Hepatocyte (in vitro differentiated cells): ENCODE results near the gene LIN52. TPM values are rescaled to one million over a fixed set of nuclear protein-coding genes. Genes with fewer than 3 reads are reported as not detected.
A peak's percentile ranks its signal among the peaks of the same experiment; 100 is the strongest.

Experiments
- DNase-seq: peaks from one replicate; pipeline ENCODE4 v3.0.0-alpha.2; 2016; ENCODE audit warnings: low spot score
- H2AFZ ChIP-seq: fragments of 200-600 bp; sonication (generic); 2 replicates; pipeline ENCODE4 v1.6.0; 2016; ENCODE audit warnings: antibody characterized with exemption, mild to moderate bottlenecking
- H3K27ac ChIP-seq: fragments of 200-600 bp; sonication (generic); 2 replicates; pipeline ENCODE4 v1.5.1; 2016; ENCODE audit warnings: mild to moderate bottlenecking
- H3K27me3 ChIP-seq: fragments of 200-600 bp; sonication (generic); 2 replicates; pipeline ENCODE4 v1.6.1; 2016
- H3K36me3 ChIP-seq: fragments of 200-600 bp; sonication (generic); replicated peaks from 2 replicates; pipeline ENCODE4 v1.5.1; 2016; ENCODE audit warnings: low read depth; ENCODE audit not compliant: insufficient read depth
- H3K4me1 ChIP-seq: fragments of 200-600 bp; sonication (generic); 2 replicates; pipeline ENCODE4 v1.5.1; 2016; ENCODE audit warnings: mild to moderate bottlenecking, moderate library complexity; ENCODE audit not compliant: insufficient read depth
- H3K4me2 ChIP-seq: fragments of 200-600 bp; sonication (generic); 2 replicates; pipeline ENCODE4 v1.6.0; 2016
- H3K4me3 ChIP-seq: fragments of 200-600 bp; sonication (generic); 2 replicates; pipeline ENCODE4 v1.5.1; 2016; ENCODE audit warnings: mild to moderate bottlenecking
- H3K79me2 ChIP-seq: fragments of 200-600 bp; sonication (generic); 2 replicates; pipeline ENCODE4 v1.6.0; 2017; ENCODE audit warnings: mild to moderate bottlenecking
- H3K9me2 ChIP-seq: fragments of 200-600 bp; sonication (generic); replicated peaks from 2 replicates; pipeline ENCODE4 v1.6.0; 2017; ENCODE audit warnings: mild to moderate bottlenecking; ENCODE audit not compliant: insufficient read depth
- H3K9me3 ChIP-seq: fragments of 200-600 bp; sonication (generic); 2 replicates; pipeline ENCODE4 v1.5.1; 2016; ENCODE audit warnings: low read depth, mild to moderate bottlenecking
- H4K20me1 ChIP-seq: fragments of 200-600 bp; sonication (generic); 2 replicates; pipeline ENCODE4 v1.6.0; 2016; ENCODE audit warnings: mild to moderate bottlenecking; ENCODE audit not compliant: insufficient read depth, poor library complexity, severe bottlenecking
- EZH2 ChIP-seq: fragments of 200-600 bp; sonication (generic); IDR thresholded peaks from 2 replicates; pipeline ENCODE4 v1.6.1; 2016; ENCODE audit warnings: antibody characterized with exemption, mild to moderate bottlenecking, borderline replicate concordance
- EZH2phosphoT487 ChIP-seq: fragments of 200-600 bp; sonication (generic); IDR thresholded peaks from one replicate; pipeline ENCODE4 v1.6.1; 2018; ENCODE audit warnings: antibody characterized with exemption, mild to moderate bottlenecking, low read depth, moderate library complexity; ENCODE audit not compliant: unreplicated experiment, severe bottlenecking
- WGBS: methylation state at CpG from one replicate; pipeline ENCODE4 v1.1.6; 2016; ENCODE audit warnings: low lambda C conversion rate; ENCODE audit errors: missing lambda C conversion rate; 5-methylcytosine and 5-hydroxymethylcytosine counted together
- polyA plus RNA-seq: library from polyadenylated mRNA; unstranded; fragments of >200 nt; fragmentation: Nextera tagmentation; extraction: Ambion mirVana; gene quantifications from 2 replicates; pipeline ENCODE4 v1.2.1, GENCODE V29; 2016
- total RNA-seq: library from RNA; depleted of rRNA; stranded (reverse); fragments of >200 nt; gene quantifications from 2 replicates; pipeline ENCODE4 v1.2.3, GENCODE V29; 2014
- TF ChIP-seq, protein P1 (sequence below): fragments of 200-600 bp; sonication (generic); IDR thresholded peaks from 2 replicates; pipeline ENCODE4 v1.5.1; 2016; ENCODE audit warnings: antibody characterized with exemption, mild to moderate bottlenecking; ENCODE audit not compliant: poor library complexity

Gene LIN52
- total and polyA plus RNA-seq, 2 experiments from 2014 or later = 13.5 to 14.4 TPM

DNA sequence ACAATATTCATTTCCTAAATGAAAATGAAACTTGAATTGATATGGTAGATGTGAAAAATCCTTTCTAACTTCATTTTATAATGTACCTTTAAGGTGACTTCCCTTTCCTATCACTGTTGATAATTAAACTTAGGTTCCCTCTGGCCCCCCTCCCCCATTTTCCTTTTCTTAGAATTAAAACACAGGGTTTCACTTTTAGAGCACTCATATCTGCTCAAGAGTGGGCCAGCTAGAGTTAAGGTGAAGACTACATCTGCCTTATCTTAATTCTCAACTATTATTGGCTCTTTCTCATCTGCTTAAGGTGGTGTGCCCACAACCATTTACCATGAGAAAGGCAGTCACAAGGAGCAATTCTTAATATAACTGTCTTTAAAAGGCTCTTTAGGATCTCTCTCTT, 49.7 kb downstream of the LIN52 start:
- no peaks in the 10 kb centered on the region for H4K20me1 ChIP-seq
- no peak overlapping the region for H3K4me3 ChIP-seq
- peak overlapping the region; percentile 54 for H3K27ac ChIP-seq
- no peak for TF ChIP-seq EZH2phosphoT487
- no peaks in the 10 kb centered on the region for H3K79me2 ChIP-seq
- no peak overlapping the region for H2AFZ ChIP-seq
- peaks cover 10% of the 10 kb centered on the region for H3K4me1 ChIP-seq
- H3K36me3 ChIP-seq = no peaks in the 10 kb centered on the region
- peak; percentile 9 for DNase-seq
- H3K9me2 ChIP-seq = no peaks in the 10 kb centered on the region
- no peaks in the 10 kb centered on the region for H3K27me3 ChIP-seq
- H3K4me2 ChIP-seq = peak overlapping the region; percentile 70
- no peaks in the 10 kb centered on the region for H3K9me3 ChIP-seq

DNA sequence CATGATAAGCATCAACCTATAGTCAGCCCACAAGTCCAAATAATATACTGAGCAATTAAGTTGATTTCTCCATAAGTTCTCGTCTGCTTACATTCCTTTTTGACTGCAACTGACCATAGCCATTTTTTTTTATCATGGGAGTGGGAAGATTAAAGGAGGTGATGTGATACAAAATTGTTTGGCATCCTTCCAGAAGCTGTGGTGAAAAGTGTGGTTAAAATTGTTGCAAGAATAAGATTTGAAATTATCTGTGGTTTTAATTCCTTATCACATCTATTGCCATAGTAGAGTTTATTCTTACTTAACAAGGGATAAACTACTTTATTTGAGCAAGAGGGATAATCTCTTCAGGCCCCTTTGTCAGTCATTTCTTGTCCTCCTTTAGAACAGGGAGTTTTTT, 50.7 kb downstream of the LIN52 start:
- Histone ChIP-seq H4K20me1 (no peaks in the 10 kb centered on the region), H3K4me1 (peaks cover 10% of the 10 kb centered on the region), H3K4me3 (no peak overlapping the region), H3K79me2 (no peaks in the 10 kb centered on the region), H3K9me2 (no peaks in the 10 kb centered on the region), H2AFZ (no peak overlapping the region), H3K36me3 (no peaks in the 10 kb centered on the region), H3K27ac (peak overlapping the region; percentile 54), H3K27me3 (no peaks in the 10 kb centered on the region), H3K4me2 (peak overlapping the region; percentile 70), H3K9me3 (no peaks in the 10 kb centered on the region)
- no peak for DNase-seq
- TF ChIP-seq EZH2phosphoT487 (no peak), EZH2 (no peak)
- TF ChIP-seq, protein P1, sequence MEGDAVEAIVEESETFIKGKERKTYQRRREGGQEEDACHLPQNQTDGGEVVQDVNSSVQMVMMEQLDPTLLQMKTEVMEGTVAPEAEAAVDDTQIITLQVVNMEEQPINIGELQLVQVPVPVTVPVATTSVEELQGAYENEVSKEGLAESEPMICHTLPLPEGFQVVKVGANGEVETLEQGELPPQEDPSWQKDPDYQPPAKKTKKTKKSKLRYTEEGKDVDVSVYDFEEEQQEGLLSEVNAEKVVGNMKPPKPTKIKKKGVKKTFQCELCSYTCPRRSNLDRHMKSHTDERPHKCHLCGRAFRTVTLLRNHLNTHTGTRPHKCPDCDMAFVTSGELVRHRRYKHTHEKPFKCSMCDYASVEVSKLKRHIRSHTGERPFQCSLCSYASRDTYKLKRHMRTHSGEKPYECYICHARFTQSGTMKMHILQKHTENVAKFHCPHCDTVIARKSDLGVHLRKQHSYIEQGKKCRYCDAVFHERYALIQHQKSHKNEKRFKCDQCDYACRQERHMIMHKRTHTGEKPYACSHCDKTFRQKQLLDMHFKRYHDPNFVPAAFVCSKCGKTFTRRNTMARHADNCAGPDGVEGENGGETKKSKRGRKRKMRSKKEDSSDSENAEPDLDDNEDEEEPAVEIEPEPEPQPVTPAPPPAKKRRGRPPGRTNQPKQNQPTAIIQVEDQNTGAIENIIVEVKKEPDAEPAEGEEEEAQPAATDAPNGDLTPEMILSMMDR = no peak
- 71% methylated on average over 1 of the region's 1 CpG for WGBS

DNA sequence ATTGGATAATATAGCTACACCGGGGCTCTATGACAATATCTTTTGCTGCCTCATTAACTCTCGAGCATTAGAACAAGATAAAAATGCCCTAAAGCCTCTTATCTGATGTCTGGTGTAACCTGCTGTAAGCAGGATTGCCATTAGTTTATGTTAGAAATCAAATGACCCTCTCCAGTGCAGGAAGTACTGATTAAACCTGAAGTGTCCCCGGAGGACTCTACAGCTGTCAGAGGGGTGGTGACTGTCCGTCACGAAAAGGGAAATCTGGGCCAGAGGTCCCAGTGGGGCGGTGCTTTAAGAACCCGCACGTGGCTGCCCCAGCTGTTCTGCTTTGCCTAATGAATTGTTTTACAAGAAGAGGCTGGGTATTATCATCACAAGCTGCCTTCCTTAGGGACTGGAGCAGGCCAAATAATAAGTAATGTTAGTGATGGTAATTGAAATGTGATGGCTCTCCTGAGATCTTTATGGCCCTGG, 55.7 kb downstream of the LIN52 start:
- Histone ChIP-seq H3K27me3 (no peaks in the 10 kb centered on the region), H3K36me3 (no peaks in the 10 kb centered on the region)
- WGBS = 11% methylated on average over 8 of the region's 8 CpGs

GRCh38 chr14:74141703-74142102, 56.9 kb downstream of the LIN52 start:
- no peaks in the 10 kb centered on the region for H3K36me3 ChIP-seq
- H3K27me3 ChIP-seq = no peaks in the 10 kb centered on the region
- no peak overlapping the region for H2AFZ ChIP-seq
- no peak overlapping the region for H3K4me2 ChIP-seq
- DNase-seq = peak; percentile 42
- H3K27ac ChIP-seq = no peak overlapping the region
- 75% methylated on average over 3 of the region's 3 CpGs for WGBS
- no peak overlapping the region for H3K4me3 ChIP-seq
- H3K9me3 ChIP-seq = no peaks in the 10 kb centered on the region
- H3K9me2 ChIP-seq = no peaks in the 10 kb centered on the region
- no peaks in the 10 kb centered on the region for H3K79me2 ChIP-seq
- no peaks in the 10 kb centered on the region for H4K20me1 ChIP-seq
- peaks cover 15% of the 10 kb centered on the region for H3K4me1 ChIP-seq
- TF ChIP-seq, protein P1 = no peak
- no peak for TF ChIP-seq EZH2
- no peak for TF ChIP-seq EZH2phosphoT487

More for the DNA sequence above, 55.7 kb downstream of the LIN52 start:
- Histone ChIP-seq H3K4me1 (peaks cover 19% of the 10 kb centered on the region), H3K79me2 (no peaks in the 10 kb centered on the region), H3K9me3 (no peaks in the 10 kb centered on the region), H3K9me2 (no peaks in the 10 kb centered on the region), H2AFZ (no peak overlapping the region), H4K20me1 (no peaks in the 10 kb centered on the region), H3K4me2 (peak overlapping the region; percentile 9), H3K27ac (peak overlapping the region; percentile 39), H3K4me3 (no peak overlapping the region)
- TF ChIP-seq EZH2 = no peak
- TF ChIP-seq, protein P1 = no peak
- no peak for TF ChIP-seq EZH2phosphoT487
- DNase-seq = peak; percentile 77
